H9 (cell line): ENCODE data around the gene SST. TPM values are rescaled to one million over a fixed set of nuclear protein-coding genes. Genes with fewer than 3 reads are reported as not detected.

Source experiments
- DNase-seq: peaks from one replicate; pipeline ENCODE4 v3.0.0-alpha.2; 2017
- H2AFZ ChIP-seq: one replicate; pipeline ENCODE4 v1.6.1; 2013; ENCODE audit warnings: mild to moderate bottlenecking, low read length, control low read depth, moderate library complexity
- H2AK5ac ChIP-seq: 2 replicates; pipeline ENCODE4 v1.6.1; 2013; ENCODE audit warnings: low read length, control low read depth, mixed read lengths; ENCODE audit not compliant: insufficient read length
- H2BK120ac ChIP-seq: one replicate; pipeline ENCODE4 v1.6.1; 2013; ENCODE audit warnings: low read depth, mild to moderate bottlenecking, low read length, control low read depth, inconsistent platforms; ENCODE audit not compliant: poor library complexity, severe bottlenecking
- H2BK12ac ChIP-seq: 2 replicates; pipeline ENCODE4 v1.6.1; 2013; ENCODE audit warnings: low read length, control low read depth, mixed read lengths, low read depth; ENCODE audit not compliant: insufficient read length
- H2BK15ac ChIP-seq: 2 replicates; pipeline ENCODE4 v1.6.1; 2013; ENCODE audit warnings: low read depth, low read length, control low read depth
- H2BK20ac ChIP-seq: one replicate; pipeline ENCODE4 v1.6.1; 2013; ENCODE audit warnings: low read depth, mild to moderate bottlenecking, low read length, control low read depth, inconsistent platforms; ENCODE audit not compliant: poor library complexity, severe bottlenecking
- H2BK5ac ChIP-seq: 2 replicates; pipeline ENCODE4 v1.6.1; 2013; ENCODE audit warnings: low read length, control low read depth, mixed read lengths; ENCODE audit not compliant: insufficient read length
- H3K14ac ChIP-seq: 2 replicates; pipeline ENCODE4 v1.6.1; 2013; ENCODE audit warnings: low read length, control low read depth; ENCODE audit not compliant: insufficient read depth
- H3K18ac ChIP-seq: 2 replicates; pipeline ENCODE4 v1.6.1; 2013; ENCODE audit warnings: low read depth, mild to moderate bottlenecking, mixed read lengths, low read length, control low read depth; ENCODE audit not compliant: insufficient read length
- H3K23ac ChIP-seq: 2 replicates; pipeline ENCODE4 v1.6.1; 2013; ENCODE audit warnings: low read length, control low read depth, mixed read lengths, low read depth; ENCODE audit not compliant: insufficient read length
- H3K23me2 ChIP-seq: 2 replicates; pipeline ENCODE4 v1.6.1; 2013; ENCODE audit warnings: low read depth, mild to moderate bottlenecking, mixed read lengths, low read length, control low read depth; ENCODE audit not compliant: insufficient read length, poor library complexity, severe bottlenecking
- H3K27ac ChIP-seq: 2 replicates; pipeline ENCODE4 v1.5.1; 2013; ENCODE audit warnings: low read length, control low read depth, mixed read lengths, low read depth; ENCODE audit not compliant: insufficient read length
- H3K27me3 ChIP-seq: 2 replicates; pipeline ENCODE4 v1.6.1; 2013; ENCODE audit warnings: low read length, control low read depth, inconsistent platforms; ENCODE audit not compliant: insufficient read depth
- H3K4ac ChIP-seq: 2 replicates; pipeline ENCODE4 v1.6.1; 2013; ENCODE audit warnings: low read depth, mild to moderate bottlenecking, control low read depth, inconsistent platforms, low read length, moderate library complexity
- H3K4me1 ChIP-seq: 2 replicates; pipeline ENCODE4 v1.6.1; 2013; ENCODE audit warnings: low read length, control low read depth, inconsistent platforms; ENCODE audit not compliant: insufficient read depth
- H3K4me2 ChIP-seq: 2 replicates; pipeline ENCODE4 v1.6.1; 2013; ENCODE audit warnings: low read length, control low read depth, mixed read lengths; ENCODE audit not compliant: insufficient read length, insufficient read depth
- H3K56ac ChIP-seq: 2 replicates; pipeline ENCODE4 v1.6.1; 2013; ENCODE audit warnings: low read depth, mild to moderate bottlenecking, mixed read lengths, low read length, control low read depth; ENCODE audit not compliant: insufficient read length
- H3K79me1 ChIP-seq: 2 replicates; pipeline ENCODE4 v1.6.1; 2013; ENCODE audit warnings: low read depth, mild to moderate bottlenecking, moderate library complexity, low read length, control low read depth, inconsistent platforms; ENCODE audit not compliant: insufficient read depth, poor library complexity, severe bottlenecking
- H3K79me2 ChIP-seq: 2 replicates; pipeline ENCODE4 v1.6.1; 2013; ENCODE audit warnings: low read length, control low read depth, inconsistent platforms; ENCODE audit not compliant: insufficient read depth
- H3K9ac ChIP-seq: 2 replicates; pipeline ENCODE4 v1.6.1; 2013; ENCODE audit warnings: low read length, control low read depth, mixed read lengths; ENCODE audit not compliant: insufficient read length; ENCODE audit errors: extremely low read depth
- H3K9me3 ChIP-seq: one replicate; pipeline ENCODE4 v1.6.1; 2013; ENCODE audit warnings: low read depth, low read length, inconsistent platforms; ENCODE audit not compliant: control insufficient read depth
- H3T11ph ChIP-seq: one replicate; pipeline ENCODE4 v1.6.1; 2013; ENCODE audit warnings: mild to moderate bottlenecking, low read length, control low read depth, inconsistent platforms
- H4K20me1 ChIP-seq: one replicate; pipeline ENCODE4 v1.6.1; 2013; ENCODE audit not compliant: control insufficient read depth, insufficient read length, insufficient read depth
- H4K5ac ChIP-seq: 2 replicates; pipeline ENCODE4 v1.6.1; 2013; ENCODE audit warnings: low read depth, mild to moderate bottlenecking, mixed read lengths, low read length, control low read depth; ENCODE audit not compliant: insufficient read length
- H4K8ac ChIP-seq: replicated peaks from 2 replicates; pipeline ENCODE4 v1.6.1; 2013; ENCODE audit warnings: low read length, control low read depth, mixed read lengths, low read depth; ENCODE audit not compliant: insufficient read length
- H4K91ac ChIP-seq: 2 replicates; pipeline ENCODE4 v1.6.1; 2013; ENCODE audit warnings: low read depth, mild to moderate bottlenecking, moderate library complexity, mixed read lengths, low read length, control low read depth; ENCODE audit not compliant: insufficient read length
- H3K27ac Mint-ChIP-seq, 3 experiments: 2 replicates in 2 of 3; 3 replicates in 1 of 3; pipeline ENCODE4 v1.8.0; 2020 to 2021; ENCODE audit warnings: mixed read lengths in 3 of 3, mild to moderate bottlenecking in 1 of 3, moderate library complexity in 1 of 3
- H3K27me3 Mint-ChIP-seq: 2 replicates; pipeline ENCODE4 v1.8.0; 2021; ENCODE audit warnings: low read depth, mild to moderate bottlenecking, moderate library complexity, mixed read lengths
- H3K36me3 Mint-ChIP-seq, 3 experiments: 2 replicates in 2 of 3; 3 replicates in 1 of 3; pipeline ENCODE4 v1.8.0; 2020 to 2021; ENCODE audit warnings: low read depth in 3 of 3, mixed read lengths in 3 of 3; ENCODE audit not compliant: insufficient read depth in 1 of 3
- H3K4me1 Mint-ChIP-seq, 2 experiments: 2 replicates each; pipeline ENCODE4 v1.8.0; 2020; ENCODE audit warnings: mixed read lengths in 2 of 2
- H3K4me3 Mint-ChIP-seq, 2 experiments: 2 replicates in 1 of 2; 3 replicates in 1 of 2; pipeline ENCODE4 v1.8.0; 2020 to 2021; ENCODE audit warnings: mild to moderate bottlenecking in 2 of 2, mixed read lengths in 2 of 2, moderate library complexity in 1 of 2
- H3K9me3 Mint-ChIP-seq, 2 experiments: 2 replicates in 1 of 2; 3 replicates in 1 of 2; pipeline ENCODE4 v1.8.0; 2020; ENCODE audit warnings: mild to moderate bottlenecking in 2 of 2, mixed read lengths in 2 of 2, moderate library complexity in 1 of 2
- WGBS: extraction: QIAGEN DNeasy Blood & Tissue Kit; methylation state at CpG from one replicate; pipeline ENCODE4 v1.1.7; 2013; ENCODE audit warnings: missing lambda C conversion rate, low lambda C conversion rate, mixed read lengths; ENCODE audit not compliant: insufficient read length; ENCODE audit errors: extremely low coverage; 5-methylcytosine and 5-hydroxymethylcytosine counted together
- total RNA-seq: library from RNA; stranded (reverse); gene quantifications from 2 replicates; pipeline ENCODE4 v1.2.1, GENCODE V29; 2021
- TF ChIP-seq, protein P1 (sequence below): fragments of 200-600 bp; sonication (generic); conservative IDR thresholded peaks from 3 replicates; pipeline ENCODE4 v1.8.0; 2021; ENCODE audit warnings: antibody characterized with exemption, mild to moderate bottlenecking

SST gene
- total RNA-seq, 1 experiment from 2014 or later: not detected

DNA sequence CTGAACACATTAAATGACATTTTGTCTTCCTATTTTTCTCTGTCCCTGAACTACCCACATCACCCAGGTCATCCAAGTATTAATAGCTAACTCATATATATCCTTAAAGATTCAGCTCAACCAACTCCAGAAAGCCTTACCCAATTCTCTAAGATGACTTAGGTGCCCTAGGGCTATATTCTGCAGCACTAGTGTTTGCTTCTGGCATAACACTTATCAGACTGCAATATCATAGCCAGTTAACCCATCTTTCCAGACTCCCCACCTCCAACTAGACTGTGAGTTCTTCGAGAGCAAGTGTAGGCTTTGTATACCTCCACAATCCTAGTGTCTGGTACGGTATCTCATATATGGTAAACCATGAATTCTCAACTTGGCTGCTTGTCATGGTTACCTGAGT is 50.7 kb downstream of the SST start:
- Histone ChIP-seq H3K56ac (no peak overlapping the region), H4K20me1 (no peaks in the 10 kb centered on the region), H4K91ac (no peak overlapping the region), H3K4me2 (no peak overlapping the region), H2AFZ (no peak overlapping the region), H3K27ac (no peak overlapping the region), H3K4me1 (peaks cover 13% of the 10 kb centered on the region; the same call in 1 of the 2 replicates), H3K79me2 (no peaks in the 10 kb centered on the region), H4K5ac (no peak overlapping the region), H2BK120ac (no peak overlapping the region), H2BK20ac (no peak overlapping the region), H4K8ac (no peak overlapping the region), H3K14ac (no peak overlapping the region), H2BK5ac (no peak overlapping the region), H3K4ac (no peak overlapping the region), H3K23ac (no peak overlapping the region), H3T11ph (no peak overlapping the region), H3K9me3 (no peaks in the 10 kb centered on the region), H3K23me2 (no peaks in the 10 kb centered on the region), H2BK12ac (no peak overlapping the region), H3K18ac (no peak overlapping the region), H3K79me1 (no peaks in the 10 kb centered on the region), H2BK15ac (no peak overlapping the region), H3K27me3 (peaks cover 30% of the 10 kb centered on the region), H2AK5ac (no peak overlapping the region), H3K9ac (no peak overlapping the region)
- no CpG with 5 or more reads among the region's 2 CpGs for WGBS
- Mint-ChIP-seq H3K36me3 (no peaks in the 10 kb centered on the region; a peak in 1 of 7 replicates), H3K9me3 (no peaks in the 10 kb centered on the region; a peak in 1 of 5 replicates), H3K27me3 (peaks cover 67% of the 10 kb centered on the region), H3K4me1 (peaks cover 32 to 43% of the 10 kb centered on the region in 2 experiments), H3K4me3 (no peak overlapping the region), H3K27ac (no peak overlapping the region)
- TF ChIP-seq, protein P1, sequence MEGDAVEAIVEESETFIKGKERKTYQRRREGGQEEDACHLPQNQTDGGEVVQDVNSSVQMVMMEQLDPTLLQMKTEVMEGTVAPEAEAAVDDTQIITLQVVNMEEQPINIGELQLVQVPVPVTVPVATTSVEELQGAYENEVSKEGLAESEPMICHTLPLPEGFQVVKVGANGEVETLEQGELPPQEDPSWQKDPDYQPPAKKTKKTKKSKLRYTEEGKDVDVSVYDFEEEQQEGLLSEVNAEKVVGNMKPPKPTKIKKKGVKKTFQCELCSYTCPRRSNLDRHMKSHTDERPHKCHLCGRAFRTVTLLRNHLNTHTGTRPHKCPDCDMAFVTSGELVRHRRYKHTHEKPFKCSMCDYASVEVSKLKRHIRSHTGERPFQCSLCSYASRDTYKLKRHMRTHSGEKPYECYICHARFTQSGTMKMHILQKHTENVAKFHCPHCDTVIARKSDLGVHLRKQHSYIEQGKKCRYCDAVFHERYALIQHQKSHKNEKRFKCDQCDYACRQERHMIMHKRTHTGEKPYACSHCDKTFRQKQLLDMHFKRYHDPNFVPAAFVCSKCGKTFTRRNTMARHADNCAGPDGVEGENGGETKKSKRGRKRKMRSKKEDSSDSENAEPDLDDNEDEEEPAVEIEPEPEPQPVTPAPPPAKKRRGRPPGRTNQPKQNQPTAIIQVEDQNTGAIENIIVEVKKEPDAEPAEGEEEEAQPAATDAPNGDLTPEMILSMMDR: no peak
- no peak for DNase-seq

Other genes with a start within 250 kb of the SST start
- gene RTP2, start 32.2 kb upstream of the SST start, total RNA-seq: not detected in 2 replicates
- 3.4 and 4.1 TPM in 2 replicates for gene BCL6, start 75.1 kb upstream of the SST start, total RNA-seq